Astrocyte of the spinal cord (primary cell): ENCODE measurements around the gene EME1.

Source experiments
- DNase-seq: peaks from one replicate; pipeline ENCODE4 v3.0.0; 2011; ENCODE audit warnings: low read depth, low spot score
- H3K4me3 ChIP-seq: 2 replicates; pipeline ENCODE4 v1.5.1; 2011; ENCODE audit warnings: low read depth, mild to moderate bottlenecking, low read length, moderate library complexity
- in situ Hi-C: cut with HindIII; loops from 2 replicates; pipeline ENCODE4 v1.10.0; 2017; ENCODE audit warnings: low sequenced_read_pairs
- TF ChIP-seq, protein P1 (sequence below): IDR thresholded peaks from 2 replicates; pipeline ENCODE4 v1.5.1; 2012; ENCODE audit warnings: low read depth, mild to moderate bottlenecking, low read length, inconsistent platforms

EME1 gene

DNA sequence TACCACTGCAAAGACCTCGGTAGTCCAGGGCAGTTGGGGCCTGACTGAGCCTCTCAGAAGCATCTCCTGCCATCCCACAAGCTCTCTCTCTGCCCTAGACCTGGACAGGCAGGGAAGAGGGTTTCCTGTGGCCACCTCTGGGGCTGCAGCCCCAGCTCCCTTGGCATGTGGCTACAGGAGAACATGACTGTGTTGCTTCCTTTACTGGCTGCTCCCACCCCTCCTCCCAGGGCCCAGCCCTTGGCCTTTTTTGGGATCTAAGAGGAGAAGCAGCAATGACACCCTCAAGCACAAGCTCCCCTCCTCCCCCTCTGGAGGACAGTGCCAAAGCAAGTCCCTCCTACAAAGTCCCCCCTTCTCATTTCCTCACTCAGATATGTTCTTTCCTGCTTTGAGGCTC lies 5.6 kb upstream of the EME1 start:
- DNase-seq, result no peak
- TF ChIP-seq, protein P1, sequence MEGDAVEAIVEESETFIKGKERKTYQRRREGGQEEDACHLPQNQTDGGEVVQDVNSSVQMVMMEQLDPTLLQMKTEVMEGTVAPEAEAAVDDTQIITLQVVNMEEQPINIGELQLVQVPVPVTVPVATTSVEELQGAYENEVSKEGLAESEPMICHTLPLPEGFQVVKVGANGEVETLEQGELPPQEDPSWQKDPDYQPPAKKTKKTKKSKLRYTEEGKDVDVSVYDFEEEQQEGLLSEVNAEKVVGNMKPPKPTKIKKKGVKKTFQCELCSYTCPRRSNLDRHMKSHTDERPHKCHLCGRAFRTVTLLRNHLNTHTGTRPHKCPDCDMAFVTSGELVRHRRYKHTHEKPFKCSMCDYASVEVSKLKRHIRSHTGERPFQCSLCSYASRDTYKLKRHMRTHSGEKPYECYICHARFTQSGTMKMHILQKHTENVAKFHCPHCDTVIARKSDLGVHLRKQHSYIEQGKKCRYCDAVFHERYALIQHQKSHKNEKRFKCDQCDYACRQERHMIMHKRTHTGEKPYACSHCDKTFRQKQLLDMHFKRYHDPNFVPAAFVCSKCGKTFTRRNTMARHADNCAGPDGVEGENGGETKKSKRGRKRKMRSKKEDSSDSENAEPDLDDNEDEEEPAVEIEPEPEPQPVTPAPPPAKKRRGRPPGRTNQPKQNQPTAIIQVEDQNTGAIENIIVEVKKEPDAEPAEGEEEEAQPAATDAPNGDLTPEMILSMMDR, result no peak
- in situ Hi-C loops, result no loop called here
- H3K4me3 ChIP-seq, result no peak overlapping the region

DNA sequence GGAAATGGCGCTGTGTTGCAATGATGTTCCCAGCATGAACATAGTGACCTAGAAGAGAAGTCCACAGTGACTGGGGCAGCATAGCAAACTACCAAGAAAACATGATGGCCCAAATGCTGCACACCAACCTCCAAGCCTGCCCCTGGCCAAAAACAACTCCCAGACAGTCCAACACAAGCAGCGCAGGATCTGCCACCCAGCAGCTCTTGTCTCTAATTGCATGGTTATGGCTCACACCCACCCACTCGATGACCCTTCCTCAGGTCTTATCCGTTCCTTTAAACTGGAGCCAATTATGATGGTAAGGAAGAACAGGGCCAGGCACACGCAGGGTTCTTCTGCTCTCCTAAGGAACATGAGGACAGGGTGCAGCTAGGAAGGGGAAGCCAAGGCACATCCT lies 3.0 kb upstream of the EME1 start:
- DNase-seq, result no peak
- in situ Hi-C loops, result no loop called here
- TF ChIP-seq, protein P1, result no peak
- H3K4me3 ChIP-seq, result no peak overlapping the region

DNA sequence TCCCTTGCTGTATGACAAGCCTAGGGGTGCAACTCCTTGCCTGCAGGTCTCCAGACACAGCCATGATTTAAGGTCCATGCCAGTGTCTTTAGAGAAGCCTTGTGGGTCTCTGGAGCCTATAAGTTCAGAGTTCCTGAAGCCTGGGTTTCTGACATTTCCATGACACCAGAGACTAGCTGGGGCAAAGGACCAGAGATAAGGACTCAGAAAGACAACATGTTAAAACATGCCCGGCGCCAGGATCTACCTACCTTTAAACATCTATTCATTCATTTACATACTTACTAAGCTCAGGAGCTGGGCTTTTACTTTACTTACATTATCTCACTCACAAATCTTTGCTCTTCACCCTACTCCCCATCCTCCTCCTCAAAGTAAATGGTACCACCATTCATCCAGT lies 1.5 kb upstream of the EME1 start:
- TF ChIP-seq, protein P1, result no peak
- H3K4me3 ChIP-seq, result no peak overlapping the region
- in situ Hi-C loops, result no loop called here
- DNase-seq, result no peak

DNA sequence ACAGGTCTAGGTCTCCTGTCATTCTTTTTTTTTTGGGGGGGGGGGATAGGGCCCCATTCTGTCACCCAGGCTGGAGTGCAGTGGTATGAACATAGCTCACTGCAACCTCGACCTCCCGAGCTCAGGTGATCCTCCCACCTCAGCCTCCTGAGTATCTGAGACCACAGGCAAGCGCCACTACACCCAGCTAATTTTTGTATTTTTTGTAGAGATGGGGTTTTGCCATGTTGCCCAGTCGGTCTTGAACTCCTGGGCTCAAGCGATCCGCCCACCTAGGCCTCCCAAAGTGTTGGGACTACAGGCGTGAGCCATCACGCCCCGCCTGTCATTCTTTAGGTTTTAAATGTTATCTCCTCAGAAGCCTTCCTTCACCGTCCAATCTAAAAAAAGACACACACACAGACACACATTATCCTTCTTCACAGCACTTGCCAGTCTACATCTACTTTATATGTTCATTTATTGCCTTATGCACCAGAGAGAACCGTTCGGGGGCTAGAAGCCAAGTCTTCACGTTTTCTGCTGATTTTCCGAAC lies 739 bp upstream of the EME1 start:
- in situ Hi-C loops, result no loop called here
- peak overlapping the region; percentile 96 for H3K4me3 ChIP-seq
- no peak for DNase-seq
- TF ChIP-seq, protein P1, result no peak

DNA sequence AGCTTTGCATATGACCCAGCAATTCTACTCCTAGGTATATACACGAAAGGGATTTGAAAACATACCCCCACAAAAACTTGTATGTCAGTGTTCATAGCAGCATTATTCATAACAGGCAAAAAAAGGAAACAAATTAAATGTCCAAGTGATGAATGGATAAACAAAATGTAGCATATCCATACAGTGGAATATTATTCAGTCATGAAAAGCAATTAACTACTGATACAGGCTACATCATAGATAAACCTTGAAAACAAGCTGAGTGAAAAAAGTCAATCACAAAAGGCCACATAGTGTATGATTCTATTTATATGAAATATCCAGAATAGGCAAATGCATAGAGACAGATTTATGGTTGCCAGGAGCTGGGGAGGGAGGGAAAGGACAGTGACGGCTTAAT lies 676 bp downstream of the EME1 start:
- H3K4me3 ChIP-seq, result peak overlapping the region; percentile 96
- DNase-seq, result no peak
- TF ChIP-seq, protein P1, result no peak
- in situ Hi-C loops, result no loop called here

DNA sequence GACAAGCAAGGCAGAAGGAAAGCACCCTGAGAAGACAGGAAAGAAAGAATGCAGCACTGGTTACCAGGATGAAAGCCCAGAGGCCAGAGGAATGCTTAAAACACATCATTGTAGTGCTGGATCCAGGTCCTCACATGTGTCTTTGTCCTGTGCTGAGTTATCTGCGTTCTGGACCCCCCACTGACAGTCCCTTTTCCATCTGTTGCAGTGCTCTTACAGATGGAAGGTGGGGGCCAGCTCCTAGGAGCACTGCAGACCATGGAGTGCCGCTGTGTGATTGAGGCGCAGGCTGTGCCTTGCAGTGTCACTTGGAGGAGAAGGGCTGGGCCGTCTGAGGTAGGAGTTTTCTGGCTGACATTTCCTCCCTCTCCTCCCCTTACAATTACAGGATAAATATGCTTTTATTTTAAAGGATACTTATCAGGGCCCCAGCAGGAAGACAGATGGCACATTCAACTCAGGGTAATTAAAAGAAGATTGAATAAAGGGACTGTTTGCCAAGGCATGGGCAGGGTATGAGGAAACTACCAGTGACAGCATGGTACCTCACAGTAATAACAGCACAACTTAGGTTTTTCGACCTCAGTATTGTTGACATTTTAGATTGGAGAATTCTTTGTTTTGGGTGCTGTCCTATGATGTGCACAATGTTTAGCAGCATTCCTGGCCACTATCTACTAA lies 3.0 kb downstream of the EME1 start:
- in situ Hi-C loops, result no loop called here
- DNase-seq, result no peak
- TF ChIP-seq, protein P1, result no peak
- H3K4me3 ChIP-seq, result no peak overlapping the region
